GM12891 (cell line): ENCODE data around the gene ATP6AP1. TPM values are rescaled to one million over a fixed set of nuclear protein-coding genes. Genes with fewer than 3 reads are reported as not detected.

Source experiments
- DNase-seq: peaks from one replicate; pipeline ENCODE4 v3.0.0; 2011; ENCODE audit warnings: low spot score; ENCODE audit not compliant: insufficient read length
- FAIRE-seq: peaks from 2 replicates; lab custom pipeline; 2011; peaks lifted over from hg19 to GRCh38; lab: Jason Lieb, UNC
- PAX5 ChIP-seq: IDR thresholded peaks from 2 replicates; pipeline ENCODE4 v1.6.1; 2011; ENCODE audit warnings: low read length, moderate library complexity, mild to moderate bottlenecking; ENCODE audit not compliant: insufficient read depth, severe bottlenecking
- POLR2A ChIP-seq: IDR thresholded peaks from 2 replicates; pipeline ENCODE4 v1.6.1; 2011; ENCODE audit warnings: low read depth, low read length, control low read depth
- POLR2AphosphoS5 ChIP-seq: IDR thresholded peaks from 2 replicates; pipeline ENCODE4 v1.6.1; 2011; ENCODE audit warnings: low read depth, low read length, control low read depth
- POU2F2 ChIP-seq: IDR thresholded peaks from 2 replicates; pipeline ENCODE4 v1.6.1; 2011; ENCODE audit warnings: low read depth, mild to moderate bottlenecking, control low read depth, low read length, moderate library complexity
- SPI1 ChIP-seq: IDR thresholded peaks from 2 replicates; pipeline ENCODE4 v1.6.1; 2011; ENCODE audit warnings: low read depth, low read length, control low read depth
- TAF1 ChIP-seq: IDR thresholded peaks from 2 replicates; pipeline ENCODE4 v1.6.1; 2011; ENCODE audit warnings: low read depth, low read length, control low read depth
- polyA plus RNA-seq: library from polyadenylated mRNA; unstranded; fragments of >200 nt; gene quantifications from one replicate; pipeline ENCODE4 v1.2.1, GENCODE V29; 2012; ENCODE audit warnings: low read depth, missing spikeins, inconsistent platforms; ENCODE audit not compliant: missing spikeins

Gene ATP6AP1, protein sequence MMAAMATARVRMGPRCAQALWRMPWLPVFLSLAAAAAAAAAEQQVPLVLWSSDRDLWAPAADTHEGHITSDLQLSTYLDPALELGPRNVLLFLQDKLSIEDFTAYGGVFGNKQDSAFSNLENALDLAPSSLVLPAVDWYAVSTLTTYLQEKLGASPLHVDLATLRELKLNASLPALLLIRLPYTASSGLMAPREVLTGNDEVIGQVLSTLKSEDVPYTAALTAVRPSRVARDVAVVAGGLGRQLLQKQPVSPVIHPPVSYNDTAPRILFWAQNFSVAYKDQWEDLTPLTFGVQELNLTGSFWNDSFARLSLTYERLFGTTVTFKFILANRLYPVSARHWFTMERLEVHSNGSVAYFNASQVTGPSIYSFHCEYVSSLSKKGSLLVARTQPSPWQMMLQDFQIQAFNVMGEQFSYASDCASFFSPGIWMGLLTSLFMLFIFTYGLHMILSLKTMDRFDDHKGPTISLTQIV
- 29.8 TPM for polyA plus RNA-seq

DNA sequence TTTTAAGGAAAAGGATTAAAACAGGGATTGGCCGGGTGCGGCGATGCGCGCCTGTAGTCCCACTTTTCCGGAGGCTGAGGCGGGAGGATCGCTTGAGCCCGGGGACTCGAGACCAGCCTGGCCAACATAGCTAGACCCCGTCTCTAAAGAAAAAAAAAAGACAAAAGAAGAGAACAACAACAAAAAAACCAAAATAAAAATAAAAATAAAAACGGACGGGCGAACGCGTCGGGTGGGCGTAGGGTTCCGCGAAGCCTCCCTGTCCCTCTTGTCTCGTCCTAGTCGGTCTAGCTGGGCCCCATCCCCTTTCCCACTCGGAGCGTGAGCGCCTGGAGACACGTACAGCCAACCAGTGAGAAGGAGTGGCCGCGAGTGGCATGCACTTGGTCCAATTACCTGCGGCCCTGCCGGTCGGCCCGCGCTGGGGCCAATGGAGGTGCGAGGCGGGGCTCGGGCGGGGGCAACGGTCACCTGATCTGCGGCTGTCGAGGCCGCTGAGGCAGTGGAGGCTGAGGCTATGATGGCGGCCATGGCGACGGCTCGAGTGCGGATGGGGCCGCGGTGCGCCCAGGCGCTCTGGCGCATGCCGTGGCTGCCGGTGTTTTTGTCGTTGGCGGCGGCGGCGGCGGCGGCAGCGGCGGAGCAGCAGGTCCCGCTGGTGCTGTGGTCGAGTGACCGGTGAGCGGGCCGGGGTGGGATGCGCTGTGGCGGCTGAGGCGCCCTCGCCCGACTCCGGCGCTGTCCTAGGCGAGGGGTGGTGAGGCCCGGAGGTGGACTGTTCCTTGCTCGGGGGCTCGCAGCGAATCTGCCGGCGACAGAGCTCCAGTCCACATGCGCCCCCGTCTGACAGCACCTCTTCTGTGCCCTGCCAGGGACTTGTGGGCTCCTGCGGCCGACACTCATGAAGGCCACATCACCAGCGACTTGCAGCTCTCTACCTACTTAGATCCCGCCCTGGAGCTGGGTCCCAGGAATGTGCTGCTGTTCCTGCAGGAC, at the start of gene ATP6AP1:
ATP6AP1 (plus strand) TSS at position 502 of the 996 bp plus-strand sequence; CDS start at position 518, 16 bp downstream.
- FAIRE-seq (peak; percentile 100), DNase-seq (peak; percentile 87)
- TF ChIP-seq TAF1 (no peak), POLR2A (0 out of 2 replicates have a peak, but pooled peaks have one; percentile 38)

DNA sequence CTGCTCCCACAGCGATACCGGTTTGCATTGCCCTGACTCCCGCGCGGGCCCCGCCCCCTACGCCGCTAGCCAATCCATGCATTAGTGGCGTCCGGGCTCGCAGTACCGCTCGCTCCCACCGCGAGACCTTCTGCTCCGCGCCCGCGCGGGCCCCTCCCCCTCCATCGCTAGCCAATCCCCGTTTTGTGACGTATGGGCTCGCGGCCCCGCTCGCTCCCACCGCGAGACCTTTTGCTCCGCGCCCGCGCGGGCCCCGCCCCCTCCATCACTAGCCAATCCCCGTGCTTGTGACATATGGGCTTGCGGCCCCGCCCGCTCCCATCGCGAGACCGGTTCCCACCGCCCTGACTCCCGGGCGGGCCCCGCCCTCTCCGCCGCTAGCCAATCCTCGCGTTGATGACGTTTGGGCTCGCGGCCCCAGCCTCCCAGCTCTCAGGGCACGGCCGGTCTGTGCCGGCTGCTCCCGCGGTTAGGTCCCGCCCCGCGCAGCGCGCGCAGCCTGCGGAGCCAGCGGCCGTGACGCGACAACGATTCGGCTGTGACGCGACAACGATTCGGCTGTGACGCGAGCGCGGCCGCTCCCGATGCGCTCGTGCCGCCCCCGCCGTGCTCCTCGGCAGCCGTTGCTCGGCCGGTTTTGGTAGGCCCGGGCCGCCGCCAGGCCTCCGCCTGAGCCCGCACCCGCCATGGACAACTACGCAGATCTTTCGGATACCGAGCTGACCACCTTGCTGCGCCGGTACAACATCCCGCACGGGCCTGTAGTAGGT, 49.5 kb upstream of the ATP6AP1 start, which contains the start of gene EMD:
EMD (plus strand) TSS at position 497 of the 770 bp plus-strand sequence; CDS start at position 687, 190 bp downstream.
- peak; percentile 78 for DNase-seq
- FAIRE-seq: peak; percentile 100

DNA sequence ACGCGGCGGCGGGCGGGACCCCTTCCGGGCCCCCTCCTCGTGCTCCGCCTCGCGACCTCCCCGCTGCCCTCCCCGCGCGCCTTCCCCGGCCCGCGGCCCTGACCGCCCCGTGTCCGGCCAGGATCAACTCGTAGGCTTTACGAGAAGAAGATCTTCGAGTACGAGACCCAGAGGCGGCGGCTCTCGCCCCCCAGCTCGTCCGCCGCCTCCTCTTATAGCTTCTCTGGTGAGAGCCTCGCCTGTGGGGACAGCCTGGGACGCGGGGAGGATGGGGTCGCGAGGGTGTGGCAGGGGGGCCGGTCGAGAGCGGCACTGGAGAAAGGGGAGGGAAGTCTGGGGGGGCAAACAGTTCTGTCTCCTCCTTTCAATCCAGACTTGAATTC, 48.9 kb upstream of the ATP6AP1 start:
- TF ChIP-seq PAX5: no peak
- TF ChIP-seq POLR2A: no peak
- no peak for TF ChIP-seq POLR2AphosphoS5
- no peak for TF ChIP-seq TAF1
- no peak for TF ChIP-seq POU2F2
- TF ChIP-seq SPI1: no peak
- no peak for FAIRE-seq
- DNase-seq: no peak

More for the DNA sequence above, 49.5 kb upstream of the ATP6AP1 start, which contains the start of gene EMD:
- no peak for TF ChIP-seq SPI1
- TF ChIP-seq POU2F2: peak; percentile 28; the same call in 1 of the 2 replicates
- no peak for TF ChIP-seq POLR2AphosphoS5
- TF ChIP-seq TAF1: no peak
- no peak for TF ChIP-seq POLR2A
- peak; percentile 64 for TF ChIP-seq PAX5

DNA sequence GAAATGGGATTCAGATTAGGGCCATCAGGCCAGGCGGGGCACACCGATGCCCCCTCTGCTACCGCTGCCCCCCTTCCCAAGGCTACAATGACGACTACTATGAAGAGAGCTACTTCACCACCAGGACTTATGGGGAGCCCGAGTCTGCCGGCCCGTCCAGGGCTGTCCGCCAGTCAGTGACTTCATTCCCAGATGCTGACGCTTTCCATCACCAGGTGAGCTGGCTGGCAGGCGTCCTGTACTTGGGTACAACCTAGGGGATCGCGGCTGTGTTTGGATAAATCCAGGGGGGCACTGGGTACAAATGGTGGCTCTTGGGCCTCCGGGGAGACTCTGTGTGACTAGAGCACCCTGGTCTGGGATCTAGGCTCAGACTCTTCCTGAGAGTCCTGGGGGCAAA, 48.3 kb upstream of the ATP6AP1 start:
- FAIRE-seq (peak; percentile 20), DNase-seq (no peak)
- TF ChIP-seq POU2F2 (no peak), TAF1 (no peak), SPI1 (no peak), POLR2AphosphoS5 (no peak), PAX5 (no peak), POLR2A (no peak)

DNA sequence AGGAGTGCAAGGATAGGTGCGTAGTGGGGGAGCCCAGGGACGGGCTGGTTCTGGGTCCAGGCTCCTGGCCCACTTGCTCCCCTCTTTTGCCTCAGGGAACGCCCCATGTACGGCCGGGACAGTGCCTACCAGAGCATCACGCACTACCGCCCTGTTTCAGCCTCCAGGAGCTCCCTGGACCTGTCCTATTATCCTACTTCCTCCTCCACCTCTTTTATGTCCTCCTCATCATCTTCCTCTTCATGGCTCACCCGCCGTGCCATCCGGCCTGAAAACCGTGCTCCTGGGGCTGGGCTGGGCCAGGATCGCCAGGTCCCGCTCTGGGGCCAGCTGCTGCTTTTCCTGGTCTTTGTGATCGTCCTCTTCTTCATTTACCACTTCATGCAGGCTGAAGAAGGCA, 47.7 kb upstream of the ATP6AP1 start:
- DNase-seq (no peak), FAIRE-seq (no peak)
- TF ChIP-seq TAF1 (no peak), POU2F2 (no peak), POLR2A (no peak), SPI1 (no peak), PAX5 (no peak), POLR2AphosphoS5 (no peak)

DNA sequence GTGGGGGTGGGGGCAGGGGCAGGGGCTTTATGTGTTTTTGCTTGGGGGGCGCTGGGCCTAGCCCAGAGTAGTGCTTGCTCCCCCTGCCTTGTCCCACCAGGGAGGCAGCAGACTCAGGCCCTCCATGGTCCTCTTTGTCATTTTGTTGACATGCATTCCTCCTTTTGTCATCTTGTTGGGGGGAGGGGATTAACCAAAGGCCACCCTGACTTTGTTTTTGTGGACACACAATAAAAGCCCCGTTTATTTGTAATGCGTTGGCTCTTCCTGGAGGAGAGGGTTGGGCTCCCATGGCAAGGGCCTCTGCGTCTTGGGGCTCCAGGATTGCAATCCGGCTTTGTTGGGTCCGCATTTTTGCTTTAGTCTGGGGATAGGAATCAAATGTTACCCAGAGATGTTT, 47.2 kb upstream of the ATP6AP1 start:
- FAIRE-seq: no peak
- TF ChIP-seq POU2F2 (no peak), POLR2A (no peak), POLR2AphosphoS5 (no peak), TAF1 (no peak), PAX5 (no peak), SPI1 (no peak)
- DNase-seq: no peak

DNA sequence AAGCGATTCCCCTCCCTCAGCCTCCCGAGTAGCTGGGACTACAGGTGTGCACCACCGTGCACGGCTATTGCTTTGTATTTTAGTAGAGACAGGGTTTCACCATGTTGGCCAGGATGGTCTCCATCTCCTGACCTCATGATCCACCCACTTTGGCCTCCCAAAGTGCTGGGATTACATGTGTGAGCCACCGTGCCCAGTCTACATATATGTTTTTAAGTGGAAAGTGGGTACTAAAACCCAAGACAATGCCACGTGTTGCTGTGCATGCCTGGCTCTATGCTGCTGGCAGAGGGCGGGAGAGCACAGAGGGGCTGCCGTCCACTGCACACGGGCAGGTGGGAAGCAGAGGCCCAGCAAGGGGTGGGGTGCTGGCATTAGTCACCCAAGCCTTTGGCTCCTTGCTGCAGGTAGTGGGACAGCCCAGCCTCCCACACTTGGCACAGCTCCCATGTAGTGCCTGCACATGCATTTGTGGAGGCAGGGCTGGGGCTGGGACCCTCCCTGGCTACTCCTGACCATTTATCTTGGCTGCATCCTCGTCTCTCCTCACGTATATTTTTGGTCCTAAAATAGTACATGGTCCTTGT, 45.9 kb upstream of the ATP6AP1 start:
- TF ChIP-seq PAX5 (no peak), TAF1 (no peak), POU2F2 (no peak), POLR2A (no peak), SPI1 (no peak), POLR2AphosphoS5 (no peak)
- DNase-seq (no peak), FAIRE-seq (no peak)
